ENCODE measurements around the gene INPP1. TPM values are rescaled to one million over a fixed set of nuclear protein-coding genes. Genes with fewer than 3 reads are reported as not detected.
A peak's percentile ranks its signal among the peaks of the same experiment; 100 is the strongest.

The INPP1 gene
- polyA plus RNA-seq, 1 of the 3 experiments (the other 2 are of a cell fraction) = 6.4 TPM

DNA sequence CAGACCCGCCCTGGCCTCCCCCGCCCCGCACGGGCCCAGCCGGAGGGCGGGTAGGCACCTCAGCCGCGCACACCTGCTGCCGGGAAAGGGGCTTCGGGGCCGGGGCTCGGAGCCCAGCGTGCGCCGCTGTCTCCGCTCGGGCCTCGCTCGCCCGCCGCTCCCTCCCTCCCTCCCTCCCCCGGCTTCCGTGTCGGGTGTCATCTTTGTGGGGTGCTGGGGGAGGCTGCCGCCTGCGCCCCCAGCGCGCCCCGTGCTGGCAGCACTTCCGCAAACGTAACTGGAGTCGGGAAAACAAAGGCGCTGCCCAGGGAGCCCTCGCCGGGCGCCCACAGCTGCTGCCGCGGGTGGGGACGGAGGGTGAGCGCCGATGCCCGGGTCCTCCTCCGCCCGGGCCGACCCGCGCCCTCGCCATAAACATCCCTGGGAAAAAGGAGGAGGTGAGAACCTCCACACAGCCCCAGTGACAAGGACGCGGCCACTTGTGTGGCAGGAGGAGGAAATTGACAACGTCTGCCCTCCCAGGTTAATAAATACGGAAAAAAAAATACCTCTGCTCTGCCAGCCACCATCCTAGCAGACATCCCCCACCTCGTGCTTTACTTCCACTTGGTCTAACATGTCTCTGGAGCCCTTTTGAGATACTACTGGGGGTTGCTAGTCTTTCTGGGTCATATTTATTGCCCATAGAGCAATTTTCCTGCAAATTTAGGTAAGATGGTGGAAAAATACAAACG is 65.3 kb downstream of the INPP1 start:
- WGBS (ENCODE audit: low lambda C conversion rate) = 4% methylated on average over 11 of the region's 54 CpGs
- no peaks in the 10 kb centered on the region for H3K9me2 ChIP-seq
- H3K4me3 ChIP-seq (ENCODE audit: low read depth in 2 of 2, low read length in 1 of 2) = peak overlapping the region; percentile 58 to 74
- peaks cover 4% of the 10 kb centered on the region for H3F3A ChIP-seq (replicated peaks; ENCODE audit: insufficient read depth)
- ChIA-PET POLR2A (no interaction called here), CTCF (interaction anchor here (0.9 to 2.1 kb wide), 5 partner anchors 17 to 98 kb away, joined by 3 to 5 read pairs (median 4); no protein-coding TSS in a partner anchor)
- peak overlapping the region; percentile 78; the same call in 1 of the 2 replicates for H2AFZ ChIP-seq (ENCODE audit: low read depth)
- H3K9ac ChIP-seq = peak overlapping the region; percentile 56
- peak; percentile 79; the same call in 1 of the 2 replicates for TF ChIP-seq MXI1 (IDR thresholded peaks at IDR 0.05; ENCODE audit: low read depth, low read length)
- TF ChIP-seq, protein P1, sequence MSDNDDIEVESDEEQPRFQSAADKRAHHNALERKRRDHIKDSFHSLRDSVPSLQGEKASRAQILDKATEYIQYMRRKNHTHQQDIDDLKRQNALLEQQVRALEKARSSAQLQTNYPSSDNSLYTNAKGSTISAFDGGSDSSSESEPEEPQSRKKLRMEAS (IDR thresholded peaks at IDR 0.05; ENCODE audit: low read depth) = 0 out of 2 replicates have a peak, but pooled peaks have one; percentile 43
- TF ChIP-seq RAD21 (IDR thresholded peaks at IDR 0.05; ENCODE audit: low read length) = peak; percentile 5; the same call in 1 of the 2 replicates
- TF ChIP-seq ELF1 (IDR thresholded peaks at IDR 0.05) = peak; percentile 81
- TF ChIP-seq FOXJ3 (CRISPR knock-in tag; IDR thresholded peaks at IDR 0.05) = no peak
- no peaks in the 10 kb centered on the region for H3K27me3 ChIP-seq (ENCODE audit: insufficient read depth)
- no peaks in the 10 kb centered on the region for H4K20me1 ChIP-seq (ENCODE audit: insufficient read depth)
- H3K27ac ChIP-seq (ENCODE audit: low read depth in 2 of 2, low read length in 1 of 2) = peak overlapping the region in 1 of 2 experiments; percentile 77; a peak in 2 of 4 replicates
- H3K9me3 ChIP-seq = no peaks in the 10 kb centered on the region
- H3K79me2 ChIP-seq (ENCODE audit: insufficient read depth) = no peaks in the 10 kb centered on the region
- peak overlapping the region; percentile 88 for H3K4me2 ChIP-seq
- DNase-seq = peak; percentile 83
- H3K36me3 ChIP-seq (replicated peaks in 1 of 2; ENCODE audit: control insufficient read depth in 1 of 2, insufficient read depth in 2 of 2, low read length in 1 of 2) = no peaks in the 10 kb centered on the region
- peaks cover 0 to 17% of the 10 kb centered on the region in 2 experiments; a peak in 2 of 4 replicates for H3K4me1 ChIP-seq (ENCODE audit: control insufficient read depth in 1 of 2, insufficient read depth in 2 of 2, low read depth in 1 of 2, low read length in 1 of 2)

DNA sequence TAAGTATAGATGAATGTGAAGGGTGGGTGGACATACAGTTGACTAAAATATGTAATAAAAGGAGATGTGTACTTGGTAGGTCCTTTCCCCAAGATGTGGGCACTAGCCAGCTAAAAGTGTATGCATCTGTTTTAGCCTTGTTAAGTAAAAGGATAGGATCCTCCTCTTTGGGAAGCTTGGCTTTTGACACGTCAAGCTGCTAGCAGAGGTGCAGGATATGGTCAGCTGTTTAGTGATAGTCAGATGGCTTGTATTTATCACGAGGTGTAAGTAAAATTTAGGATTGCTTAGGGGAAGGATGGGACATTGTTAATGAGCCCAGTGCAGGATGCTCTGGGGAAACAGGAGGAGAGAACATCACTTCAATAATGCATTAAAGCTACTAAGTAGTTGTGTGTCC is 66.2 kb downstream of the INPP1 start:
- peaks cover 4% of the 10 kb centered on the region for H3F3A ChIP-seq (replicated peaks; ENCODE audit: insufficient read depth)
- H3K4me2 ChIP-seq = peak overlapping the region; percentile 88; the same call in 1 of the 2 replicates
- H3K4me3 ChIP-seq (ENCODE audit: low read depth in 2 of 2, low read length in 1 of 2) = peak overlapping the region in 1 of 2 experiments; percentile 74; a peak in 1 of 4 replicates
- no peaks in the 10 kb centered on the region for H3K27me3 ChIP-seq (ENCODE audit: insufficient read depth)
- H3K9me3 ChIP-seq = no peaks in the 10 kb centered on the region
- H4K20me1 ChIP-seq (ENCODE audit: insufficient read depth) = no peaks in the 10 kb centered on the region
- DNase-seq = peak; percentile 11
- WGBS (ENCODE audit: low lambda C conversion rate) = 82% methylated on average over 2 of the region's 2 CpGs
- TF ChIP-seq EZH2phosphoT487 (IDR thresholded peaks at IDR 0.05; ENCODE audit: borderline replicate concordance, low read depth) = no peak
- H3K4me1 ChIP-seq (ENCODE audit: control insufficient read depth in 1 of 2, insufficient read depth in 2 of 2, low read depth in 1 of 2, low read length in 1 of 2) = peaks cover 0 to 17% of the 10 kb centered on the region in 2 experiments; a peak in 2 of 4 replicates
- POLR2A ChIA-PET = no interaction called here
- no peak overlapping the region for H2AFZ ChIP-seq (ENCODE audit: low read depth)
- H3K79me2 ChIP-seq (ENCODE audit: insufficient read depth) = no peaks in the 10 kb centered on the region
- H3K36me3 ChIP-seq (replicated peaks in 1 of 2; ENCODE audit: control insufficient read depth in 1 of 2, insufficient read depth in 2 of 2, low read length in 1 of 2) = no peaks in the 10 kb centered on the region
- H3K9me2 ChIP-seq = no peaks in the 10 kb centered on the region
- no peak overlapping the region for H3K9ac ChIP-seq
- CTCF ChIA-PET = interaction anchor here (1.0 to 2.1 kb wide), 5 partner anchors 18 to 321 kb away, joined by 3 to 5 read pairs (median 4); partner anchors contain the start of gene INPP1
- H3K27ac ChIP-seq (ENCODE audit: low read depth in 2 of 2, low read length in 1 of 2) = no peak overlapping the region

DNA sequence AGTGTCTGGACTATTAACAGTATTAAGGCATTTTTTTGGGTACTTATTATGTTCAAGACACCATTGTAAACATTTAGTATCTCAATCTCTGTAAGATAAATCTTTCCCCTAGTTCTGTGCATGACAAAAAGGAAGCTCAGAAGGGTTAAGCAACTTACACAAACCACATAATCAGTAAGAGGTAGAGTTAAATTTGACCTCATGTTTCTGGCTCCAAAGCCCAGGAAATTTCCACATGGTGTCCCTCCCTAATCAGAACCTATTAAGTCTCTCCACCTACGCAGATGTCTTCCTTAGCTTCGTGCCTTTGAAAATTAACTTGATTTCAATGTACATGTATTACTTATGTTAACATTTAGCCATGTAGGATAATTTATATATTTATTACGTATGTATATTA is 66.8 kb downstream of the INPP1 start:
- Histone ChIP-seq H3K79me2 (ENCODE audit: insufficient read depth) (no peaks in the 10 kb centered on the region), H3F3A (replicated peaks; ENCODE audit: insufficient read depth) (peaks cover 4% of the 10 kb centered on the region), H2AFZ (ENCODE audit: low read depth) (no peak overlapping the region), H4K20me1 (ENCODE audit: insufficient read depth) (no peaks in the 10 kb centered on the region), H3K4me3 (ENCODE audit: low read depth in 2 of 2, low read length in 1 of 2) (no peak overlapping the region), H3K9ac (no peak overlapping the region), H3K27ac (ENCODE audit: low read depth in 2 of 2, low read length in 1 of 2) (no peak overlapping the region), H3K9me2 (no peaks in the 10 kb centered on the region), H3K4me2 (no peak overlapping the region), H3K9me3 (no peaks in the 10 kb centered on the region), H3K27me3 (ENCODE audit: insufficient read depth) (no peaks in the 10 kb centered on the region), H3K4me1 (ENCODE audit: control insufficient read depth in 1 of 2, insufficient read depth in 2 of 2, low read depth in 1 of 2, low read length in 1 of 2) (peaks cover 0 to 17% of the 10 kb centered on the region in 2 experiments; a peak in 3 of 4 replicates), H3K36me3 (replicated peaks in 1 of 2; ENCODE audit: control insufficient read depth in 1 of 2, insufficient read depth in 2 of 2, low read length in 1 of 2) (no peaks in the 10 kb centered on the region)
- TF ChIP-seq RCOR1 (IDR thresholded peaks at IDR 0.05; ENCODE audit: low read length) (no peak), NFIC (IDR thresholded peaks at IDR 0.05; ENCODE audit: borderline replicate concordance) (no peak), FOXJ3 (CRISPR knock-in tag; IDR thresholded peaks at IDR 0.05) (no peak), SMC3 (IDR thresholded peaks at IDR 0.05; ENCODE audit: low read depth, low read length) (no peak), USF2 (IDR thresholded peaks at IDR 0.05; ENCODE audit: borderline replicate concordance, low read depth, low read length) (no peak), RXRA (IDR thresholded peaks at IDR 0.05; ENCODE audit: borderline replicate concordance, low read depth) (no peak), EP300 (IDR thresholded peaks at IDR 0.05; ENCODE audit: borderline replicate concordance in 1 of 2, low read depth in 1 of 2, low read length in 1 of 2) (no peak), RFX5 (IDR thresholded peaks at IDR 0.05; ENCODE audit: low read length) (no peak), TEAD4 (IDR thresholded peaks at IDR 0.05; ENCODE audit: borderline replicate concordance, insufficient read depth) (no peak), JUND (IDR thresholded peaks at IDR 0.05) (no peak), TAF1 (IDR thresholded peaks at IDR 0.05; ENCODE audit: borderline replicate concordance, low read depth, low read length) (no peak), MEF2A (IDR thresholded peaks at IDR 0.05; ENCODE audit: borderline replicate concordance, low read depth) (no peak), POLR2AphosphoS5 (IDR thresholded peaks at IDR 0.05; ENCODE audit: low read depth, low read length) (no peak), YY1 (IDR thresholded peaks at IDR 0.05; ENCODE audit: low read depth) (no peak)
- TF ChIP-seq, protein P2, sequence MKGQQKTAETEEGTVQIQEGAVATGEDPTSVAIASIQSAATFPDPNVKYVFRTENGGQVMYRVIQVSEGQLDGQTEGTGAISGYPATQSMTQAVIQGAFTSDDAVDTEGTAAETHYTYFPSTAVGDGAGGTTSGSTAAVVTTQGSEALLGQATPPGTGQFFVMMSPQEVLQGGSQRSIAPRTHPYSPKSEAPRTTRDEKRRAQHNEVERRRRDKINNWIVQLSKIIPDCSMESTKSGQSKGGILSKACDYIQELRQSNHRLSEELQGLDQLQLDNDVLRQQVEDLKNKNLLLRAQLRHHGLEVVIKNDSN (IDR thresholded peaks at IDR 0.05; ENCODE audit: borderline replicate concordance, low read depth) = no peak
- TF ChIP-seq, protein P1 (IDR thresholded peaks at IDR 0.05; ENCODE audit: low read depth) = no peak
- POLR2A ChIA-PET = no interaction called here
- WGBS (ENCODE audit: low lambda C conversion rate) = 90% methylated on average over 3 of the region's 3 CpGs
- DNase-seq = no peak
- CTCF ChIA-PET = interaction anchor here (0.9 to 2.1 kb wide), 7 partner anchors 15 to 321 kb away, joined by 3 to 5 read pairs (median 4); partner anchors contain the start of gene INPP1
